ENCODE results near the gene RESF1.

GRCh38 chr12:31952418-31952817 is 6.8 kb upstream of the RESF1 start:
- TF ChIP-seq CTCF (IDR thresholded peaks at IDR 0.05), result no peak
- no peak for TF ChIP-seq ZFX (IDR thresholded peaks at IDR 0.05; ENCODE audit: borderline replicate concordance)
